G401 (cell line): ENCODE data around the gene KAT6B. TPM values are rescaled to one million over a fixed set of nuclear protein-coding genes. Genes with fewer than 3 reads are reported as not detected.

Experiments used
- DNase-seq: peaks from one replicate; pipeline ENCODE4 v3.0.0-alpha.2; 2015; ENCODE audit warnings: low spot score
- in situ Hi-C: cut with HindIII; loops from 2 replicates; pipeline ENCODE4 v1.10.0; 2016; ENCODE audit warnings: low sequenced_read_pairs, mixed read lengths
- total RNA-seq: library from RNA; depleted of rRNA; stranded (reverse); fragments of >200 nt; shearing (Covaris generic); gene quantifications from 2 replicates; pipeline ENCODE4 v1.2.3, GENCODE V29; 2014

KAT6B gene
- total RNA-seq, 1 experiment from 2014 or later, result 24.2 TPM

DNA sequence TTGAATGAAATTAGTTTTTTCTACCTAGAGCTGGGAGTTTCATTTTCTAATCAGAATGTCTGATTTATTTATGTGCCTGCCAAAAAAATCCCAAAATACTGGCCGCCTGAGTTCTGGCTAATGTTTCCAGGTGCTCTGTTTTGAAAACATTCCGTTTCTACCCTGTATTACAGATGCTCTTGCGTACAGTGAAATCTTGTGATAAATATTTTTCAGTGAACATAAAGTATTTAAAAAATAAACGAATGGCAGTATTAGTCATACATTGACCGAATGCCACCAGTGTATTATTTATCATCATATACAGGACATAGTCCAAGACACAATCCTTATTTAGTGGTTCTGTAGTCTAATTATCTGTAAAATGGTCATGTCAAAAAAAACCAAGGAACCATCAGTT is 102.8 kb downstream of the KAT6B start:
- peak; percentile 54 for DNase-seq
- in situ Hi-C loops, result no loop called here

DNA sequence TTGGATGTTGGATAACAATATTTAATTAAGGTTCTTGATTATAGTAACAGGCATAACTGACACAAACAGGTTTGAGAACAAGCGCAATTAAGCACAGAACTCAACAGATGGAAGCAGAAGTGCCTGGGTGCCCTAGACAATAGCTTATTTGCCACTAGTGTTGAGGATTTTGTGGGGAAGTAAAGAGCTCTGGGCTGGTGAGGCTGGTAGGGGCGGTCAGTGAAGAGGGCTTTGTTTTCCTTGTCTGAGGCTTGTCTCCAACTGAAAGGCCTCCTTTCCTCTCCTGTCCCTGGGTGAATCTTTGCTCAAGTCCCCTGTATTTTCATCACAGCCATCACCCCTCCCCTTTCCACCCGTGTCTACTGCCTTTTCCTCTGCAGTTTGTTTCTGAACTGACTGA is 104.6 kb downstream of the KAT6B start:
- in situ Hi-C loops, result no loop called here
- DNase-seq, result peak; percentile 85

DNA sequence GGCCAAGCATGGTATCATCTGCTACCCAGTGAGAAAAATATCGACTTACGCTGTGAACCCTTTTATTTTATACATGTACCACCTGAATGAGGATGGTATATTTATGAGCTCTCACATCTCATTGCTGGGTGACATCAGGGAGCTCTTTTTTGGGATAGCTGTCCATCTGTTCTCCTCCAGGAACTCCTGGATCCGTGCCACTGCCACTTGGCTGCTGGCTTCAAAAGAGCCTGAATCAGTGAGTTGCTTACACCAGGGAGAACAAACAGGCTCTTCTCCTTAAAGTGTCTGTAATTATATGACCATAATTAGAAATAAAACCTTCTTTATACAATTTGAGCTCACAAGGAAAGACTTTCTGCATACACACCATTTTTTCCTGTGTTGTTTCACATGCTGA is 106.2 kb downstream of the KAT6B start:
- in situ Hi-C loops, result no loop called here
- peak; percentile 99 for DNase-seq

- DNase-seq, result no peak
- in situ Hi-C loops, result no loop called here
Observed at GRCh38 chr10:74934100-74934812, 107.9 kb downstream of the KAT6B start.

- in situ Hi-C loops, result no loop called here
- DNase-seq, result peak; percentile 40
Observed at GRCh38 chr10:74936577-74937265, 110.3 kb downstream of the KAT6B start.

DNA sequence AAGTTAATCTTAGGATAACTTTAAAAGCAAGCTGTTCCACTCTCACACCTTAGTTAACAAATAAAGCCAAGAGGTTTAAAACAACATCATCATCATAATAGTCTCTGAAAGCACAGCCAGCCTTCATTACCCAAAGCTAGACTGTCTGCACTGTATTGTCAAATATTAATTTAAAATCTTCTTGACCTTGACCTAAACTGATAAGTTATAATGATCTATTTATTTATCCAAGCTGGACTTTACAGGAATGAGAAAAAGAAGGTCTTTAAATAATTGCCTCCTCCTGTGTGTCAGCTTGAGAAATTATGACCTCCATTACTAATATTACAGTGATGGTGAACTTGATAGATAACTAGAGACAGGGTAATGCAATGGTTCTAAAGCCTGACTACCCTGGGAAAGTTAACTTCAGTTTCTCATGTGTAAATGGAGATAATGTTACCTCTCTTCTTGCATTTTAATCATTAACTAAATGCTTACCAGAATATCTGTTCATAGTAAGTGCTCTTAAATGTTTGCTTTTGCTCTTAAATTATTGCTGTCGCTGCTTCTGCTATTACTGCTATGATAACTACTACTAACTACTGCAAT is 111.0 kb downstream of the KAT6B start:
- no peak for DNase-seq

GRCh38 chr10:74944205-74944604 is 117.8 kb downstream of the KAT6B start:
- in situ Hi-C loops, result no loop called here
- DNase-seq, result no peak

More for the DNA sequence above, 111.0 kb downstream of the KAT6B start:
- in situ Hi-C loops, result no loop called here

GRCh38 chr10:74947781-74948401 is 121.5 kb downstream of the KAT6B start:
- no peak for DNase-seq
- in situ Hi-C loops, result no loop called here

DNA sequence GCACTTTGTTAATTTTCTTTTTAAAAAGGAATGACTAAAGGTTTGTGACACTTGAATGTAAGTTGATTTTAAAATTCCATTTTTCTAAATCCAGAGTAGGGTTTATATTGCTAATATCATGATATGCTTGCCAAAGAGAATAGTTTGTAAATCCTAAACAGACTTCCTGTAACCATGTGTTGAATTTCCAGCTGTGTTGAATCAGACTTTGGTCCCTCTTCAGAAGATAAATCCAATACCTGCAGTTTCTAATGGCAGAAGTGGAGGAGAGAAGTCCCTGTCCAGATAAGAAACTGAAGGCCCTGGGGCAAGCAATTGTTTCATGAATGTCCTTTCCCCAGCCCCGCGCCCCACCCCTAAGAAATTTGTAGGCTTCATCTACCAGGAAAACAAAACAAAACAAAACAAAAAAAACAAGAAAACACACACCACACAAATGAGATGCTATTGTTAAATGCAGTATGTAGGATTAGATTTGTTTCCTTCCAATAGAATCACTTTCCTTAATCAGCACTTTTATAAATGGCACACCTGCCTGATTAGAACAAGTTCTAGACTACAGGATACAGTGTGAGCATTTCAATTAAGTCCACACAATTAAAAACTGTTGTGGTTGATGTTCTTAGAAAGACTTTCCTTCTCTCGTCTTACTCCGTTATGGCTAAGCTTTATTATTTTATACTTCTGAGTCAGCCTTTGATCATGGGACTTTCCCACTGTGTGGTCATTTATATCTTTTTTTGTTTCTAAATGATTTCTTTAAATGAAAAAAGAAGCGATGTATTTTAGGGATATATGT is 122.8 kb downstream of the KAT6B start:
- no peak for DNase-seq

DNA sequence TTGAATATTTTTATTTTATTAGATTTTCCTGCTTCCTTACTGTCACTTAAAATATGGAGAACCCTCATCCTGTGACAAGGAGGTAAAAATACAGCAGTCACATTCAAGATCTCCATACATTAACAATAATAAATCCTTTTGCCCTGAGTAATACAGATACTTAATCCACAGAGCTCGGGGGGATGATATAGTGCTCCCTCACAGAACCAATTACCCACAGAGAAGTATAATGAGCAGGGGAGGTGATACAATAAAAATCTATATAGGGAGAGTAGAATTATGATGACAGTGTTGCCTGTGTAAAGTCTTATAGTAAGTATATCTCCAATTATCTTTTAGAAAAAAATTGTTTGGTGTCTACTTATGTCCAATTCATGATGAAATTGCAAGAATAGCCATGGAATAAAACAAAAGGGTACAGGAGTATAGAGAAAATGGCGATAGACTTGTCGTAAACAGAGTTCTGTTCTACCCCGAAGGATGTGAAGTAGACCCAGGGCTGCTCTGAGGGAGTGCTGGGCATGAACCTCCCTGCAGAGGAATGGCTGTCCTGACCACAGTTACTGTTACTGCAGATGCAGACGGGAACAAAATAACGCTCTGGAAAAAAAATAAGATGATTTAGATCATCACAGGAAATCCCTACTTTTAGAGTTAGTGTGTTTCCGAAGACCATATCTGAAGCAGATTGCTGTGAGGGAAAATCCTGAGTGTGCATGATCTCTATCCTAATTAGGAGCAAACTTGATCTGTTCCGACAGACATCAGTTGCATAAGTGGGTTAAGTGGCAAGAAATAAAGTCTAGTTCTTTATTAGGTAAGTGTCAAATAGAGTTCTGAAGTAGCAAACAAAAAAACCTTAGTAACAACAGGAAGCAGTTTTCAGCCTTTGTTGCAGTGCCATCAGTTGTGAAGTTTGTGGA is 123.7 kb downstream of the KAT6B start:
- in situ Hi-C loops, result no loop called here
- no peak for DNase-seq

More for the DNA sequence above, 122.8 kb downstream of the KAT6B start:
- in situ Hi-C loops, result no loop called here

DNA sequence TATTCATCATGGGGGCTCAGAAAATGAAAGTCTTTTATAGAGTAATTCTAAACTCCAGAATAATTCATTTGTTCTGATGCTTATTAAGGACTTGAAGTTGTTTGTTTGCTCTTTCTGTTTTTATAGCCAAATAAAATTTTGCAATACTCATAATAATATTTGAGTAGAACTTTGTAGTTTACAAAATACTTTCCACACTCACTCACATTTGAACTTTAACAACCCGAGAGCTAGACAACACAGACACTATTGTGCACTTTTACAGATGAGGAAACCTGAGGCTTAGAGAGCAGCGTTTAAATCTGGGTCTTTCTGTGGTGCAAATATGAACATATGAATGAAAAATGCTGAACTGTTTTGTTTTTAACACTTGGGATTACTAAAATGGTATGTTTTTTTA is 126.8 kb downstream of the KAT6B start:
- in situ Hi-C loops, result no loop called here
- DNase-seq, result no peak

DNA sequence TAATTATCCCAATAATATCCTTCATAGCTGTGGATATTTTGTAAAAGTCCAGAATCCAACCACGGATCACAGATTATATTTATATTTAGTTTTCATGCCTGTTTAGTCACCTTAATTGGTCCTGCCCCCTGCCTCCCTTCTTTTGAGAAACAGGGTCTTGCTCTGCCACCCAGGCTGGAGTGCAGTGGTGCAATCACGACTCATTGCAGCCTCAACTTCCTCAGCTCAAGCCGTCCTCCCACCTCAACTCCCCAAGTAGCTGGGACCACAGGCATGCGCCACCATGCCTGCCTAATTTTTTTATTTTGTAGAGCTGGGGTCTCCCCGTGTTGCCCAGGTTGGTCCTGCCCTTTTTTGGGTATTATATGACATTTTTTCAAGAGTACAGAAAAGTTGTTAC is 129.4 kb downstream of the KAT6B start:
- DNase-seq, result no peak
- in situ Hi-C loops, result no loop called here

- DNase-seq, result no peak
- in situ Hi-C loops, result no loop called here
Observed at GRCh38 chr10:74956555-74957111, 130.2 kb downstream of the KAT6B start.

GRCh38 chr10:74957285-74957961 is 131.0 kb downstream of the KAT6B start:
- peak; percentile 24 for DNase-seq
- in situ Hi-C loops, result no loop called here

DNA sequence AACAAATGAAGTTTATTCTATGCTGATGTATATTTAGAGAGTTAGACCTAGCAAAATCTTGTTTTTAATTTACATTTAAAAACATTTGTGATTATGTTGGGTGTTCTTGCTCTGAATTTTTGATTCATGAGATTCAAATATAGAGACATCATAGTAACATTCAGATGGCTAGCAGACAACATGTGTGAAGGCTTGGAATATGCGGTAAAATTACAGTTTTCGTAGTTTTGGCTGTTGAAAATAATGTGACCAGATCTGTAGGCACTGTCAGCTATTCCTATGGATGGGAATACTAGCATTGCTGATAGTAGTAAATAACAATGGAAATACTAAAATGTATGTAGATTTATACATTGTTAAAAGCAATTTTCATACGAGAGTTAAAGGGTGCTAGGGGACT is 131.9 kb downstream of the KAT6B start:
- in situ Hi-C loops, result no loop called here
- no peak for DNase-seq

DNA sequence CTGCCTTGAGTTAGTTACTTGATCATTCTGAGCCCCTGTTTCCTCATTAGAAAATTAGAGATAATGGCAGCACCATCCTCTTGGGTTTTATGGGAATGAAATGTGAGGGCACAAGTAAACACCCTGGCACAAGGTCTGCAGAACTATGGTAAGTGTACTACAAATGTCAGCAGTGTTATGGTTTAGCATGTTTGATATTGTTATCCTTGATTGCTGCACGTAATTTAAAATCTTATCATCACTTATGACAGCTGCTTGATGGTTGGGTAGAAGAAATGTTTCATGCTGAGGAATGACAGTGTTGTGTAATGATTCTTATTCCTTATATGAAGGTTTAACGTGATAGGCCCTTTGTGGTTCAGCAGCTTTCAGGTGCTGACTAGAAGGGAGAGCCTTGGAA is 134.3 kb downstream of the KAT6B start:
- in situ Hi-C loops, result no loop called here
- DNase-seq, result no peak

GRCh38 chr10:74962517-74962916 is 136.1 kb downstream of the KAT6B start:
- in situ Hi-C loops, result no loop called here
- no peak for DNase-seq
